ENCODE data around the gene SLC20A1. TPM values are rescaled to one million over a fixed set of nuclear protein-coding genes. Genes with fewer than 3 reads are reported as not detected.

The SLC20A1 gene
- total RNA-seq, 1 donor from 2014 or later: 54.6 TPM

GRCh38 chr2:112648081-112648480 lies 2.3 kb downstream of the SLC20A1 start:
- no peaks in the 10 kb centered on the region for H3K9me3 Mint-ChIP-seq
- ChIA-PET CTCF (interaction anchor here (4.2 to 5.0 kb wide), 2 partner anchors 19 to 78 kb away, joined by 34 to 43 read pairs; no protein-coding TSS in a partner anchor), POLR2A (interaction anchor here (3.8 to 3.9 kb wide), 2 partner anchors 53 to 59 kb away, joined by 14 to 57 read pairs; no protein-coding TSS in a partner anchor)
- no peaks in the 10 kb centered on the region for H3K27me3 Mint-ChIP-seq
- peaks cover 61% of the 10 kb centered on the region for H3K36me3 Mint-ChIP-seq (ENCODE audit: low read depth)
- DNase-seq (no peak), ATAC-seq (ENCODE audit: low read depth) (no peak)
- H3K4me1 Mint-ChIP-seq: peaks cover 37% of the 10 kb centered on the region
- intact Hi-C loops (cut with micrococcal nuclease): loop anchor here (5.0 to 10.0 kb wide), 4 partner anchors 66 to 763 kb away; partner anchors contain the start of genes ANAPC1, CHCHD5, TTL and ZC3H6
- H3K27ac Mint-ChIP-seq: no peak overlapping the region
- TF ChIP-seq CTCF (IDR thresholded peaks at IDR 0.05): no peak
- H3K4me3 Mint-ChIP-seq: no peak overlapping the region

- ATAC-seq (ENCODE audit: low read depth) (no peak), DNase-seq (no peak)
- no peak overlapping the region for H3K4me3 Mint-ChIP-seq
- TF ChIP-seq CTCF (IDR thresholded peaks at IDR 0.05): no peak
- ChIA-PET POLR2A (interaction anchor here (0.9 to 1.0 kb wide), 2 partner anchors 11 to 12 kb away, joined by 3 to 9 read pairs; partner anchors contain the start of gene SLC20A1), CTCF (no interaction called here)
- H3K27ac Mint-ChIP-seq: no peak overlapping the region
- intact Hi-C loops (cut with micrococcal nuclease): no loop called here
- H3K27me3 Mint-ChIP-seq: no peaks in the 10 kb centered on the region
- peaks cover 91% of the 10 kb centered on the region for H3K36me3 Mint-ChIP-seq (ENCODE audit: low read depth)
- H3K9me3 Mint-ChIP-seq: no peaks in the 10 kb centered on the region
- H3K4me1 Mint-ChIP-seq: peaks cover 2% of the 10 kb centered on the region
Observed at GRCh38 chr2:112656679-112657078, 10.9 kb downstream of the SLC20A1 start.

GRCh38 chr2:112658301-112658700 lies 12.6 kb downstream of the SLC20A1 start:
- ChIA-PET CTCF (interaction anchor here (1.2 to 1.5 kb wide), 2 partner anchors 12 to 67 kb away, joined by 3 read pairs; no protein-coding TSS in a partner anchor), POLR2A (no interaction called here)
- Mint-ChIP-seq H3K36me3 (ENCODE audit: low read depth) (peaks cover 88% of the 10 kb centered on the region), H3K27ac (no peak overlapping the region), H3K4me3 (no peak overlapping the region), H3K27me3 (no peaks in the 10 kb centered on the region), H3K9me3 (no peaks in the 10 kb centered on the region), H3K4me1 (no peaks in the 10 kb centered on the region)
- no peak for TF ChIP-seq CTCF (IDR thresholded peaks at IDR 0.05)
- no peak for DNase-seq
- intact Hi-C loops (cut with micrococcal nuclease): no loop called here
- no peak for ATAC-seq (ENCODE audit: low read depth)

GRCh38 chr2:112658839-112659667 lies 13.3 kb downstream of the SLC20A1 start:
- Mint-ChIP-seq H3K9me3 (no peaks in the 10 kb centered on the region), H3K27me3 (no peaks in the 10 kb centered on the region), H3K36me3 (ENCODE audit: low read depth) (peaks cover 90% of the 10 kb centered on the region), H3K4me3 (no peak overlapping the region), H3K27ac (no peak overlapping the region), H3K4me1 (no peaks in the 10 kb centered on the region)
- DNase-seq (no peak), ATAC-seq (ENCODE audit: low read depth) (no peak)
- POLR2A ChIA-PET: no interaction called here
- TF ChIP-seq CTCF (IDR thresholded peaks at IDR 0.05): no peak
- CTCF ChIA-PET: interaction anchor here (1.2 to 1.5 kb wide), 2 partner anchors 13 to 66 kb away, joined by 3 read pairs; no protein-coding TSS in a partner anchor
- intact Hi-C loops (cut with micrococcal nuclease): no loop called here

- Mint-ChIP-seq H3K4me1 (no peaks in the 10 kb centered on the region), H3K4me3 (no peak overlapping the region), H3K9me3 (no peaks in the 10 kb centered on the region), H3K36me3 (ENCODE audit: low read depth) (peaks cover 90% of the 10 kb centered on the region), H3K27me3 (no peaks in the 10 kb centered on the region), H3K27ac (no peak overlapping the region)
- ATAC-seq (ENCODE audit: low read depth): no peak
- DNase-seq: no peak
- ChIA-PET POLR2A (interaction anchor here (0.7 kb wide), 1 partner anchor 23 kb away, joined by 3 read pairs; no protein-coding TSS in a partner anchor), CTCF (no interaction called here)
- intact Hi-C loops (cut with micrococcal nuclease): no loop called here
- TF ChIP-seq CTCF (IDR thresholded peaks at IDR 0.05): no peak
Observed at GRCh38 chr2:112660138-112660537, 14.4 kb downstream of the SLC20A1 start.

All from activated B cell treated with CpG ODN at 0.5 μM for 24 hours (primary cell).